IPS DF 19.7 (cell line): Measurements from ENCODE around the gene TMEM144.
"Not testable (repeated sequence)": the region's sequence is repeated elsewhere in the genome, so short reads cannot be mapped to it uniquely, and the experiment has no call there.

Source experiments
- DNase-seq: peaks from one replicate; pipeline ENCODE4 v3.0.0-alpha.2; 2013; ENCODE audit warnings: low read depth, low spot score

Gene TMEM144

DNA sequence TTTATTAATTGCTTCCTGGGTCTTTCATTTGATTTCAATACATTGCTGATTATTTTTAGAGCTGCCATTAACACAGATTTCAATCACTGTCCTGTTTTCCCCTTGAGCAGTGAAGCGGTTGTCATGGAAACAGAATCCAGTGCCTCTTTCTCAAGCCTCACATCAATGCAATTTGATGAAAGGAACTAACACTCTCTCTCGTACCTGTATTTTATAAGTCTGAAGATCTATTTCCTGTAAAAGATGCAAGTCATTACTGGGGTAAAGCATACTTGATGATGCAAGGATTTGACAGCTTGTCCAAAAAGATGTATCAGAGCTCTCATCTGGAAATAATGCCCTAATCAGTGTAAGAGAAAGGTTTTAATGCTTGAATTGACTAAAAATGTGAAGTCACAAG is 19.6 kb upstream of the TMEM144 start:
- no peak for DNase-seq

DNA sequence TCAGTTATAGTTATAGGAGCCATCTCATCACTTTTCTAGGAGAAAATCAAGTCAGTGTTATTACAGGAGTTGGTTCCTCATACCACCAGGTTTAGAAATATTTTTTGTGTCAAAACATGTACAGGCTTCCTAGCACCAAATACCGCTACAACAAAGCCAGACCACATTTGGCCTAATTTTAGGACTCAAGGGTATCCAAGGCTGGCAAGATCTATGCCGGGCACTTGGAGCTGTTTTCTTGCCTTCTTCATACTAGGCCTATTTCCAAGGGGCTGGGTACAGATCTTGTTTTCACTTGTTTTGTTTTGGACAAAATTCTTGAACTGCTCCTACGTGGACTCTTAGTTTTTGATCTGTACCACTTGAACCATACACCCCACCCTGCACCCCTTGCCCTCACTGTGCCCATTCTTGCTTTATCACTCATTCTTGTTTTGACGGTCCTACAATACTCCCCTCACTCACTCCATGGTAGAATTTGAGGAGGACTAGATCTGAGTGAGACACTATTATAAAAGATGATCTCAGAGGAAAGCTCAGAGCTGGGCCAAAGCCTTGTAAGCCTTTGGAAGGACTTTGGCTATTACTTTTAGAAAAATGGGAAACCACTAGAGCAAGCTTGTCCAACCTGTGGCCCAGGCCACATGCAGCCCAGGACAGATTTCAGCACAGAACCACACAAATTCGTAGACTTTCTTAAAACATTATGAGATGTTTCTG is 17.7 kb upstream of the TMEM144 start:
- no peak for DNase-seq

DNA sequence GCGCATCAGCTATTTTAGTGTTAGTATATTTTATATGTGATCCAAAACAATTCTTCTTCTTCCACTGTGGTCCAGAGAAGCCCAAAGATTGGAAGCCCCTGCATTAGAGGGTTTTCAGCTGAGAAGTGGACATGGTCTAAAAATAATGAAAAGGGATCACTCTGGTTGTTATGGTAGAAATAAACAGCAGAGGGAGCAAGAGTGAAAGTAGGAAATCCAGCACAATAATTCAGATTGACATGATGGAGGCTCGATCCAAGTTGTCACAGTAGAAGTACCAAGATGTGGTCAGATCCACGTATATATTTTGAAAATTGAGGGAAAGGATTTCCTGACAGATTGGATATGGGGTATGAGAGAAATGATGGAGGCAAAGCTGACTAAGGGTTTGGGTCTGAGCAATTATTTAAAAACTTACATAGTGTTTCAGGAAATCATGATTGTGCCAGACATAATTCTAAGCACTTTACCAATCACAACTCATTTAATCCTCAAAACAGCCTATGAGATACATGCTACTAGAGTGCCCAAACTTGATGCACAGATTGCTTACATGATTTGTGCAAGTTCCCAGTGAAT is 17.0 kb upstream of the TMEM144 start:
- no peak for DNase-seq

DNA sequence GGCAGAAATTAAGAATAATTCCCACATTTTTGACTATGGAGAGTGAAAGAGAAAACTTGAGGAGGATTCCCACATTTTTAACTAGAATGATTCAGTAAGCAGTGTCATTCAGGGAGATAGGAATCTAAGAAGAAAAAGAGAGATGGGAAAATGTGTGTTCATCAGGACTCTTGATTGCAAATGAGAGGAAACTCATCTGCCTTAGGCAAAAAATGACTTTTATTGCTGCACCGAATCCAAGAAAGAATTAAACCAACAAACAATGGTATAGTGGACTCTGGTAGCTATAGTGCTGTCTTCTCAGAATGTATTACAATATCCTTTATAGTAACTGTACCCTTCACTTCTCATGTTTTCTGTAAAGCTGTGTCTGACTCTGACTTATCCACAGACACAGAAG is 15.0 kb upstream of the TMEM144 start:
- DNase-seq: no peak

DNA sequence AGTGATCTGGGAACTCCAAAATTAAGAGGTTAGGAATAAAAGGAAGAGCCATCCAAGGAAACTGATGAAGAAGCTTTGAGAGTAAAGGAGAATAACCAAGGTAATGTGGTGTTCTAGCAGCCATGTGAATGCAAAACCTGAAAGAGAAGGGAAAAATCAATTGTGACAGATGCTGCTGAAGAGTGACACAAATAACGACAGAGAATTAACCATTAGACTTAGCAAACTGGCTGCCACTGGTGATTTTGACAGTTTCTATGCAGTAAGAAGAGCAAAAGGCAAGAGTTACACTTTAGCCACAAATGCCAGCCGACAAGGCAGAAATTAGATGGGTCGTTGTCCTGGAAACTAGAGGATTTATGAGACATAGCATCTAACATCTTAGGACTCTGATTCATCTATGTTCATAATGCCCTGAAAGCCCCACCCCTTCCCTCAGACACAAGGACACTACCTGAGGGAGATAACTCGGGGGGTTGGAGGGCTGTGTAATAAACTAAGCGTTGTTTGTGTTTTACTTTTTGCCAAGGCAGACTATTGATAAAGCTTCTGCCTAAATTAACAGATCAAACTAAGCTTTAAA is 13.0 kb upstream of the TMEM144 start:
- DNase-seq: no peak

DNA sequence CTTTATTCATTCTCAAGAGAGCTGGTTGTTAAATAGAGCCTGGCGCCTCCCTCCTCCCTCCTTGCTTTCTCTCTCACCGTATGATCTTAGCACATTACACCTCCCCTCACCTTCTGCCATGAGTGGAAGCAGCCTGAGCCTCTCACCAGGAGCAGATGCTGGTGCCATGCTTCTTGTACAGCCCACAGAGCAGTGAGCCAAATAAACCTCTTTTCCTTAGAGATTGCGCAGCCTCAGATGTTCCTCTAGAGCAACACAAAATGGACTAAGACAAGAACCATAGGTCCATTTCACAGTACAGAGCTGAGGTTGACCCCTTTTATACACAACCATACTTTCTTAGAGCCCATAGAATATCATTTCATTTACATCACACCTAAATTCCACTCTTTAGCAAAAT is 10.1 kb upstream of the TMEM144 start:
- no peak for DNase-seq

DNA sequence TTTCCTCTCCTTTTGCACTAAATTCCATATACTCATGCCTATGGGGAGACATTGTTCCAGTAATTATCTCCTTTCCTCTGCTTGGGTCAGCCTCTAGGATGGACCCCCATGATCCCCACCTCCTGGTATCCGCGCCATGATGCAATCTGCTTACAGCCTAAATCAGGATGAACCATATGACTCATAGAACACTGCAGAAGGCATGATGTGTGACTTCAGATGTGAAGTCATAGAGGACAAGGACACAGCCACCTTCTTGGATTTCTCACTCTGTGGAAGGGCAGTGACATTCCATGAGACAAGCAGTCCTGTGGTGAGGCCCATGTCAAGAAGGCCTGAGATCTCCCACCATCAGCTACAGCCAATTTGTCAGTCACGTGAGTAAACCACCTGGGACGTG is 9.0 kb upstream of the TMEM144 start:
- no peak for DNase-seq

DNA sequence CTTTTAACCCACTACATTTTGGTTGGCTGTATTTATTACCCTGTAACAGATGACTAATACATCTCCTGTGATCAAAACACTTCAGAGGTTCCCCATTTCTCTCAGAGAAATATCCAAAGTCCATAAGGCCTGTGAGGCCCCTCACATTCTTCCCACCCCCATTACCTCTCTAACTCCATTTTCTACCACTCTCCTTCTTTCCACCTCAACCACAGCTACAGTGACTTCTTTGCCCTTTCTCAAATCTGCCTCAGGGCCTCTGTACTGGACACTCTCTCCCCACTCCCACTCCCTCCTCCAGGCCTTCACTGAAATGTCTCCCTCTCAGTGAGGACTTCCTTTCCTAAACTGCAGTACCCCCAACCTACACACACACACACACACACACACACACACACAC is 8.4 kb upstream of the TMEM144 start:
- DNase-seq: no peak

DNA sequence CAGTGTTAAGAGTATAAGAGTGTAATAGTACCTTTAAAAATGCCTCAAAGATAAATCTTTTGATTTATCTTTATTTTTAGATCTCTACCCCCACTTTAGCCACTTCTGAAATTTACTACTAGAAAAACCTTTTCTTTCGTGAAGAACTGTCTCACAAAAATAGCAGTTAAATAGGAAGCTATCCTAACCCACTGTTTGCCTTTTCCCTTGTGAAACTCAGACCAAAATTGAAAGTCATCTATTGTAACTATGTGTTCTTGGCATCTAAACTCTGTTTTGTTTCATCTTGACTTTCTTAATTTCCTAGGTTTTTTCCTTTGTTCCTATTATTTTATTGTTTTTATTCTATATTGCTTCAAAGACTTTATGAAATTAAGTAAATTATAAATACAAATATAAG is 7.8 kb upstream of the TMEM144 start:
- DNase-seq: no peak

DNA sequence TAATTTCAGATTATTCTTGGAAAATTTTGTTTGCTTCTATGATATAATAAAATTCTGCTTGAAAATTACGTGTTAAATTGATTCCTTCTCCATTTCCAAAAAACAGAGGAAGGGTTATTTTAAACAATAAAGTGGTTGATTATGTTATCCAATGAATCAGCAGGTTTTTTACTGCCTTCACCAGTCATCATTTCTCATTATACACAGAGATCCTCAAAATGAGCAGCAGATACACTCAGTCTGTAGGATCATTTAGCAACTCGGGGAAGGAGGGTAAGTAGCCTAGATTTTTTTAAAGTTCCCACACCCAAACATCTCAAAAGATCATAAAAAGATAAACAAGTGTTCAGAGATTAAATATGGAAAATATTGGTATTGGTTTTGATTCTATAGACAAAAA is 6.8 kb upstream of the TMEM144 start:
- DNase-seq: no peak

DNA sequence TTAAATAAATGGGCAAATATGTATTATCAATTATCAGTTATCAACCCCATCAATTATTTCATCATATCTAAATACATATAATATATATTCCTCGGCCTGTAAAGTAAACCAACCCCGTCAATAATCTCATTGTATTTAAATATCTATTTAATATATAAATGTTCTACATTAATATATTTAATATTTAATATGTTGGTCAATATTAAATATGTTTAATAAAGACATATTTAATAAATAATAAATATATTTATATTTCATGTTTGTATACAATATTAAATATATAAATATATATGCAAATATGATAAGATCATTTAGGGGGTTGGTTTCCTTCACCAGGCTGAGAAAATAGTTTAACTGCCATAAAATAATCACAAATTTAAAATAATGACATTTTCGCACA is 6.4 kb upstream of the TMEM144 start:
- no peak for DNase-seq

DNA sequence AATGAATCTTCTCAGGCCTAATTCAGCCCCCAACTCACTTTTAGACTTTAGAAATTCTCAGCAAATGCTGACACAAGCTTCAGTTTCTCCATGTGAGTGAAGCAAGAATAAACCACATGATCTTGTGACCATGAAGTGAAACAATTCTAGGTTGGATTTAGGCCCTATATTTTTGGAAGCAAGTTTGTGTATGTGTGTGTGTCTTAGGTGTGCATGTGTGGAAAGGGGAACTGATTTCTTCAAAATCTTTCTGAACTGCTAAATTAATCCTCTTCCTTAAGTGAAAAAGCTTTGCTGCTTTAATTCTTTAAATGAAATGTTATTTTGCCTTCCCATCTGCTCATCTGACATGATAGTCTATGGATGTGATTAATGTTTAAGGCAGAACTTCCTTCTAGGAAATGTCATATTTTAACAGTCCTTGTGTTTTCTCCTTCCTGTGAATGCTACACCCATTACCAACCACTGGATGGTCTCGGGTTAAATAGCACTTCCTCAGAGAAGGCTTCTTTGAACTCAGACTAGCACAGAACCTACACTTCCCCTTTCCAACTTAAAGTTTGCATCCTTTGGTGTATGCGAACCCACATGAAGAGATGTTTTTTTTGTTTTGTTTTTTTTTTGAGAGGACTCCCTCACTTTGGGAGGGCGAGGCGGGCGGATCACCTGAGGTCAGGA is 1.2 kb upstream of the TMEM144 start:
- no peak for DNase-seq

DNA sequence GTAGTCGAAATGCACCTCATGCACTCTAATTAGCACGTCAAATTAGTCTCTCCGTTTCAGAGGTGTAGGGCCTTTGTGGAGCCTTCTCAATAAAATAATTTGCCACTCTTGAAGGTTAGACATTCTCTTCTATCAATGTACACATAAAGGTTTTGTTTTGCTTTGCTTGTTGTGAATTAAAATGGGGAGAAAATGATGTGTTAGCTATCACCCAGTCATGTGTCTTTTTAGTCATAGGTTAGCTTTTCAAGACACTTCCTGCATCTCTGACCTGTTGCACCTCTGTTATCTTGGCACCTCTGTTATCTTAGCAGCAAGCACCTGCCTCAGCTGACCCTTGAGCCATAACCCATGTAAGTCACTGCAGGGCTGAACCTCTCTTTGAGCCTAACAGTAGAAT is 936 bp downstream of the TMEM144 start:
- no peak for DNase-seq

DNA sequence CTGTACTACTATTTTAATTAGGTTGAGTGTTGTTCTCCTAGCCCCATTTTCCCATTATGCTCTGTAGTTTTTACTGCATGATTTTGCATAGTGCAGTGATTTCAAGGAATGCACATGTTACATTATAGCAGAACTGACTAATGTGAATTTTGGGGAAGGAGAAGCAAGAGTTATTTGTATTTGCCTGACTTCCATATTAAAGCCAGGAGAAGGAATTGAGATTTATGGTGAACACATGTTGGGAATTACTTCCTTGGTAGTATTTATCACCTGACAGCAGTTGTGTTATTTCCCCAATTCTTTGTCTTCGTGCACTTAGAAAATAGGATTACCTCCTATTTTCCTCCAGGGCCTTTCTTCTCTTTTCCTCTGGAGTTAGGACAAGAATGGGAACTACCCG is 3.2 kb downstream of the TMEM144 start:
- no peak for DNase-seq

DNA sequence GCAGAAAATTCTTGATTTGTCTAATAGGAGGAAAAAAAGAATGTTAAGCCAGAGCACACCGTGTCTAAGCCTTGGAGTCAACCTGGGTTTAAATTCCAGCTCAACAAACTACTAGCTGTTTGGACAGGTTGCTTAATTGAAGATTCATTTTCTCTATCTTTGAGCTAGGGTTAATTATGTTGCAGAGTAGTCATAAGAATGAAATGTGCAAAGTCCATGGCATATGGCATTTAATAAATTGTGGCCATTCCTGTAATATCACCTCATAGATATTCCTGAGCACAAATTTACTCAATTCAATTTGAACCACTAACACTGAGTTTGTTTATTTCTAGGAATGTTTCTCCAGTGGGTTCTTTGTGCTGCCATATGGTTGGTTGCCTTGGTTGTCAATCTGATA is 4.6 kb downstream of the TMEM144 start:
- DNase-seq: no peak

DNA sequence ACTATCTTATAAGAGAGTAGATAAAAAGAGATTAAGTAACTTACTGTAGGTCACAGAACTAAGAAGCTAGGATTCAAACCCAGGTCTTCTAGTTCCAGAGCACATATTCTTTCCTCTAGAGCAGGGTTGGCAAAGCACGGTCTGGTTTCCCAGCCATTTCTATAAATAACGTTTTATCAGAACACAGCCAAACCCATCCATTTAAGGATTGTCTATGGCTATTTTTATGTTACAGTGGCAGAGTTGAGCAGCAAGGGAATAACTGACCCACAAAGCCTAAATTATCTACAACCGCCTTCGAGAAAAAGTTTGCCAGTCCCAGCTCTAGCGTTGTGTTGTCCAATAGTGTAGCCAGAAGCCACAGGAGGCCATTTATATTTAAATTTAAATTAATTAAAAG is 7.5 kb downstream of the TMEM144 start:
- DNase-seq: no peak

DNA sequence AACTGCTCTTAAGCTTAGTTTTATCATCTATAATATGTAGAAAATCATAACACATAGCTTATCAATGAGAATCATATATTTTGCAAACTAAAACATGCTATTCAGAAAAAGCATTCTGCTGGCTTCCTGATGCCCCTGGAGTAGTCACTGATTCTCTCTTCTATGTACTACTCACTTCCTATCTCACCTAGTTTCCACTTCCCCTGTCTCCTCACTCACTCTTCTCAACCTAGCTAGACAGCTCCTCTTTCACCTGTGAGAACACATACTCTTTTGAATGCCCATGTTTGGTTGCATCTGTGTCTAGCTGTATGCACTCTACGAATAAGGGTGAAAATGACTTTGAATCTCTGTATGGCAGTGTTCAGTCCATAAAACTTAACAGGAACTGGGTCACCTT is 9.3 kb downstream of the TMEM144 start:
- no peak for DNase-seq

DNA sequence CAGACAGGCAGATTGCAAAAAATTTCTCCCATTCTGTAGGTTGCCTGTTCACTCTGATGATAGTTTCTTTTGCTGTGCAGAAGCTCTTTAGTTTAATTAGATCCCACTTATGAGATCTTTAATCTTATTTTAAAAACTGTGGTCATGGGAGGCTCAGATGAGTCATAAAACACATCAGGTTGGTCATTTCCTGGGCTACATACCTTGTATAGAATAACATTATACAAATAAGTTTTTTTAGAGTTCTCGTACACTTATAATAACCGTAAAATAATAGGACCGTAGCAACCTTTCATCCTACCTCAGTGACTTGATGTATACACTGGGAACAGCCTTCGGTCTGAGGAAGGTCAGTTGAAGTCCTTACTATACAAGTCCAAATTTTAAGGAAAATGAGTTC is 14.0 kb downstream of the TMEM144 start:
- DNase-seq: not testable (repeated sequence)

DNA sequence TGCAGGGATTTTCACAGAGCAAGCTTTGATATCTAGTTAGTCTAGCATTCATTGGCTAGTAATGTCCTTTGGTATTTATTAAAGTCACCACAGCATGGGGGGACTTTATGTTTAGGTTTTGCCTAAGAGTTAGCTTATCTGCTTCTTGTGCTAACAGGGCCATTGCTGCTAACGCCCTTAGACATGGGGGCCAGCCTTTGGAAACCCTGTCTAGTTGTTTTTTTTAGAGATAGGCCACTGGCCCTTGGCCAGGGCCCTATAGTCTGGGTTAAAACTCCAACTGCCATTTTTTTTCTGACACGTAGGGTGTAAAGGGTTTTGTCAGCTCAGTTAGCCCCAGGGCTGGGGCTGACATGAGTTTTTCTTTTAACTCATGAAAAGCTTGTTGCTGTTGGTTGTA is 14.7 kb downstream of the TMEM144 start:
- DNase-seq: not testable (repeated sequence)

DNA sequence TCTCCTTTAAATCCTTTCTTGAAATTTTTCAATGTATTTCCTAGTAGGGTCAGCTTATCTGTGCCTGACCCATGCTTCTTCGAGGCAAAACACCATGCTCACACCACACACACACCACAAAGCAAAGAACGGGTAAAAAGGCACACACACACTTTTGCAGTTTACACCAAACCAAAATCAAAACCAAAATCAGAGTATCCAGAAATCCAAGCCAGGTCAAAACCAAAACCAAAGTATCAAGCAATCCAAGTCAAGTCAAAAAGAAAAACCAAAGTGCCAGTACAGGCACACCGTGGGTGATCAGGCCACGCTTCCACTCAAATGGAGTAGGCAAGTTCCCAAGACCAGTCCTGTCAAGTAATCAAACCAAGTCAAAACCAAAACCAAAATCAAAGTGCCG is 17.6 kb downstream of the TMEM144 start:
- not testable (repeated sequence) for DNase-seq

DNA sequence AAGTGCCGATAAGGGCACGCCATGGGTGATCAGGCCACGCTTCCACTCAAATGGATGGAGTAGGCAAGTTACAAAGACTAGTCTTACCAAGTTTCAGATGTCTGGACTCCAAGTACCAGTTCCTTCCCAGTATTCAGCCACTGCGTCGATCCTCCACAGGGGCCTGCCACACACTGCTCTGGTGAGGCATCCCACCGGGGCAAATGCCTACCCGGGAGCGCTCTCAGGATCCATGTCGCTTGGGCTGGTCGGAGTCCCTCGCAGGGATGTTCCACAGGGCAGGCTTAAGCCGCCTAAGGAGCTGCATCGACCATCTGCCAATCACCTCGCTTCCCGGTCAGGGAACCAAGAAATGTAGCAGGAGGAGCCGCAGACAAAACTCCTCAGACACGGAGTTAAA is 18.1 kb downstream of the TMEM144 start:
- not testable (repeated sequence) for DNase-seq

DNA sequence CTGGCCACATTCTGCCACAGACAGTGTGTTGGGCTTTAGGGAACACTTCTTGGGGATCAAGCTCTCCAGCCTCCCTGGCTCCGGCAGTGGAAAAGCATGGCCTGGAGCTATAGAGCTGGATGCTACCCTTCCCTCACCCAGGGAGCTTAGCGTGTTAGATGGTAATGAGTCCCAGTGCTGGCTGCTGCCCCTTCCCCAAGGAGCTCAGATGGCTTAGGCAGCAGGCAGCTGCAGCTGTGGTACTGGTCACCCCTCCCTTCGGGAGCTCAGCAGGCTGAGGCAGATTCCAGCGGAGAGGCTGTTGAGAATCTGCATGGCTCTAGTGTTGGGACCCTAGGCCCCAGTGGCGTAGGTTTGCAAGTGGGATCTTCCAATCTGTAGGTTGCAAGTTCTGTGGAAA is 19.5 kb downstream of the TMEM144 start:
- no peak for DNase-seq

DNA sequence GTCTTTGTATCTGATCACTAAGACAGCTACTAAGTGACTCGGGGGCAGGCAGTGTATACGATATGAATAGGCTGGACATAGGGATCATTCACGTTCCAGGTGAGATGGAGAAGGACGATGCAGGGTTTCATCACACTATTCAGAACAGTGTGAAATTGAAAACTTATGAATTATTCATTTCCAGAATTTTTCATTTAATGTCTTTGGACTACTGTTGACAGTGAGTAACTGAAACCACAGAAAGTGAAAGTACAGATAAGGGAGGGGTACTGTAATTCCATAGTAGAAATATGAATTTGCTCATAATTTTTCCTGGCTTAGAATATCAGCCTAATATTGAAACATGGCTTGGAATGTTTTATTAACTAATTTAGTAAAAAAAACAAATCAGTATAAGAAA is 24.4 kb downstream of the TMEM144 start:
- no peak for DNase-seq
